Vagina (tissue), 2 donors: ENCODE measurements around the gene ADAMTS6. TPM values are rescaled to one million over a fixed set of nuclear protein-coding genes. Genes with fewer than 3 reads are reported as not detected.

Experiments
- DNase-seq, 2 donors: peaks; one replicate each; pipeline ENCODE4 v3.0.0-alpha.2; 2017; ENCODE audit errors: extremely low spot score in 2 of 2
- H3K27ac ChIP-seq: fragments of 200-600 bp; sonication (generic); one replicate; pipeline ENCODE4 v1.5.1; 2019
- H3K27me3 ChIP-seq: fragments of 200-600 bp; sonication (generic); one replicate; pipeline ENCODE4 v1.5.1; 2019
- H3K36me3 ChIP-seq, 2 donors: fragments of 200-600 bp; sonication (generic); one replicate each; pipeline ENCODE4 v1.5.1; 2017 to 2019
- H3K4me1 ChIP-seq: fragments of 200-600 bp; sonication (generic); one replicate; pipeline ENCODE4 v1.5.1; 2019
- H3K4me3 ChIP-seq, 2 donors: fragments of 200-600 bp; sonication (generic); 1 replicate in 1 of 2; 2 replicates in 1 of 2; pipeline ENCODE4 v1.5.1; 2016 to 2019
- H3K9me3 ChIP-seq: fragments of 200-600 bp; sonication (generic); one replicate; pipeline ENCODE4 v1.5.1; 2019
- CTCF ChIP-seq, 3 experiments: fragments of 450-650 bp in 2 of 3; fragments of 200-600 bp in 1 of 3; sonication (generic) in 1 of 3; IDR thresholded peaks; one replicate each; pipeline ENCODE4 v1.5.1; 2017 to 2019; ENCODE audit warnings: antibody characterized with exemption in 3 of 3, mild to moderate bottlenecking in 2 of 3, moderate library complexity in 2 of 3
- POLR2A ChIP-seq, 2 donors: fragments of 450-650 bp; IDR thresholded peaks; one replicate each; pipeline ENCODE4 v1.6.1; 2017; ENCODE audit warnings: antibody characterized with exemption in 2 of 2, mild to moderate bottlenecking in 2 of 2, moderate library complexity in 2 of 2
- POLR2AphosphoS5 ChIP-seq, 2 donors: sonication (generic); formaldehyde crosslinking; IDR thresholded peaks; one replicate each; pipeline ENCODE4 v1.9.0; 2017; ENCODE audit warnings: antibody characterized with exemption in 2 of 2, mild to moderate bottlenecking in 2 of 2, low read depth in 1 of 2; ENCODE audit not compliant: insufficient read depth in 1 of 2
- intact Hi-C: fragments of 100-400 bp; cut with DNase I; formaldehyde crosslinking; loops from one replicate; pipeline ENCODE4 v1.15.1; 2023
- total RNA-seq: library from RNA; depleted of rRNA; stranded (reverse); fragments of >200 nt; gene quantifications from one replicate; pipeline ENCODE4 v1.2.3, GENCODE V29; 2016

ADAMTS6 gene
- total RNA-seq, 1 donor from 2014 or later, result 1.5 TPM

GRCh38 chr5:65128226-65128625 lies 353.5 kb downstream of the ADAMTS6 start:
- H3K4me1 ChIP-seq, result no peaks in the 10 kb centered on the region
- H3K27me3 ChIP-seq, result no peaks in the 10 kb centered on the region
- H3K27ac ChIP-seq, result no peak overlapping the region
- no peak for DNase-seq
- intact Hi-C loops, result no loop called here
- TF ChIP-seq CTCF (IDR thresholded peaks at IDR 0.05), result no peak
- TF ChIP-seq POLR2A (IDR thresholded peaks at IDR 0.05), result no peak
- TF ChIP-seq POLR2AphosphoS5 (IDR thresholded peaks at IDR 0.05; ENCODE audit: insufficient read depth in 1 of 2, low read depth in 1 of 2), result no peak
- H3K36me3 ChIP-seq, result no peaks in the 10 kb centered on the region
- no peak overlapping the region for H3K4me3 ChIP-seq
- H3K9me3 ChIP-seq, result no peaks in the 10 kb centered on the region

- Histone ChIP-seq H3K9me3 (no peaks in the 10 kb centered on the region), H3K27ac (no peak overlapping the region), H3K36me3 (no peaks in the 10 kb centered on the region), H3K4me1 (no peaks in the 10 kb centered on the region), H3K27me3 (no peaks in the 10 kb centered on the region), H3K4me3 (no peak overlapping the region)
- DNase-seq, result no peak
- intact Hi-C loops, result no loop called here
- TF ChIP-seq POLR2AphosphoS5 (IDR thresholded peaks at IDR 0.05; ENCODE audit: insufficient read depth in 1 of 2, low read depth in 1 of 2), result no peak
- no peak for TF ChIP-seq CTCF (IDR thresholded peaks at IDR 0.05)
- no peak for TF ChIP-seq POLR2A (IDR thresholded peaks at IDR 0.05)
Measured at GRCh38 chr5:65127161-65127901, 354.4 kb downstream of the ADAMTS6 start.

GRCh38 chr5:65126542-65127069 lies 355.1 kb downstream of the ADAMTS6 start:
- Histone ChIP-seq H3K9me3 (no peaks in the 10 kb centered on the region), H3K36me3 (no peaks in the 10 kb centered on the region), H3K4me1 (no peaks in the 10 kb centered on the region), H3K27me3 (no peaks in the 10 kb centered on the region), H3K4me3 (no peak overlapping the region), H3K27ac (no peak overlapping the region)
- no peak for TF ChIP-seq POLR2A (IDR thresholded peaks at IDR 0.05)
- TF ChIP-seq POLR2AphosphoS5 (IDR thresholded peaks at IDR 0.05; ENCODE audit: insufficient read depth in 1 of 2, low read depth in 1 of 2), result no peak
- no peak for TF ChIP-seq CTCF (IDR thresholded peaks at IDR 0.05)
- intact Hi-C loops, result no loop called here
- no peak for DNase-seq

GRCh38 chr5:65125591-65126541 lies 355.9 kb downstream of the ADAMTS6 start:
- TF ChIP-seq CTCF (IDR thresholded peaks at IDR 0.05) (no peak), POLR2AphosphoS5 (IDR thresholded peaks at IDR 0.05; ENCODE audit: insufficient read depth in 1 of 2, low read depth in 1 of 2) (no peak), POLR2A (IDR thresholded peaks at IDR 0.05) (no peak)
- Histone ChIP-seq H3K4me1 (no peaks in the 10 kb centered on the region), H3K9me3 (no peaks in the 10 kb centered on the region), H3K27me3 (no peaks in the 10 kb centered on the region), H3K36me3 (no peaks in the 10 kb centered on the region), H3K27ac (no peak overlapping the region), H3K4me3 (no peak overlapping the region)
- intact Hi-C loops, result no loop called here
- no peak for DNase-seq
